ENCODE data around the gene CIPC. TPM values are rescaled to one million over a fixed set of nuclear protein-coding genes. Genes with fewer than 3 reads are reported as not detected.

Gene CIPC
- polyA plus RNA-seq, 1 experiment: 15.5 TPM

- ChIA-PET POLR2A (no interaction called here), CTCF (interaction anchor here (1.2 kb wide), 1 partner anchor 12 kb away, joined by 3 read pairs; no protein-coding TSS in a partner anchor)
Measured at GRCh38 chr14:77104393-77104792, 6.3 kb downstream of the CIPC start.

GRCh38 chr14:77105145-77105939 is 7.3 kb downstream of the CIPC start:
- Histone ChIP-seq H3K36me3 (ENCODE audit: control insufficient read depth, insufficient read depth, low read length) (peaks cover 2% of the 10 kb centered on the region), H3K27me3 (ENCODE audit: control insufficient read depth, insufficient read depth, low read length) (no peaks in the 10 kb centered on the region), H3K4me3 (ENCODE audit: low read depth, low read length) (no peak overlapping the region)
- no peak for DNase-seq (ENCODE audit: low read depth)
- TF ChIP-seq CTCF (IDR thresholded peaks at IDR 0.05; ENCODE audit: insufficient read depth, low read depth, low read length): no peak
- ChIA-PET POLR2A (no interaction called here), CTCF (interaction anchor here (1.2 kb wide), 1 partner anchor 11 kb away, joined by 3 read pairs; no protein-coding TSS in a partner anchor)

More at GRCh38 chr14:77104393-77104792, 6.3 kb downstream of the CIPC start:
- no peaks in the 10 kb centered on the region for H3K36me3 ChIP-seq (ENCODE audit: control insufficient read depth, insufficient read depth, low read length)
- H3K4me3 ChIP-seq (ENCODE audit: low read depth, low read length): no peak overlapping the region
- no peak for DNase-seq (ENCODE audit: low read depth)
- TF ChIP-seq CTCF (IDR thresholded peaks at IDR 0.05; ENCODE audit: insufficient read depth, low read depth, low read length): no peak
- no peaks in the 10 kb centered on the region for H3K27me3 ChIP-seq (ENCODE audit: control insufficient read depth, insufficient read depth, low read length)

GRCh38 chr14:77106666-77107065 is 8.6 kb downstream of the CIPC start:
- Histone ChIP-seq H3K4me3 (ENCODE audit: low read depth, low read length) (no peak overlapping the region), H3K27me3 (ENCODE audit: control insufficient read depth, insufficient read depth, low read length) (no peaks in the 10 kb centered on the region), H3K36me3 (ENCODE audit: control insufficient read depth, insufficient read depth, low read length) (peaks cover 2% of the 10 kb centered on the region)
- POLR2A ChIA-PET: no interaction called here
- TF ChIP-seq CTCF (IDR thresholded peaks at IDR 0.05; ENCODE audit: insufficient read depth, low read depth, low read length): no peak
- DNase-seq (ENCODE audit: low read depth): no peak
- CTCF ChIA-PET: no interaction called here

- Histone ChIP-seq H3K4me3 (ENCODE audit: low read depth, low read length) (no peak overlapping the region), H3K27me3 (ENCODE audit: control insufficient read depth, insufficient read depth, low read length) (no peaks in the 10 kb centered on the region), H3K36me3 (ENCODE audit: control insufficient read depth, insufficient read depth, low read length) (peaks cover 4% of the 10 kb centered on the region)
- DNase-seq (ENCODE audit: low read depth): no peak
- CTCF ChIA-PET: no interaction called here
- no peak for TF ChIP-seq CTCF (IDR thresholded peaks at IDR 0.05; ENCODE audit: insufficient read depth, low read depth, low read length)
- POLR2A ChIA-PET: no interaction called here
Measured at GRCh38 chr14:77107228-77107627, 9.2 kb downstream of the CIPC start.

GRCh38 chr14:77108753-77109152 is 10.7 kb downstream of the CIPC start:
- Histone ChIP-seq H3K27me3 (ENCODE audit: control insufficient read depth, insufficient read depth, low read length) (no peaks in the 10 kb centered on the region), H3K36me3 (ENCODE audit: control insufficient read depth, insufficient read depth, low read length) (peaks cover 7% of the 10 kb centered on the region), H3K4me3 (ENCODE audit: low read depth, low read length) (no peak overlapping the region)
- ChIA-PET POLR2A (no interaction called here), CTCF (interaction anchor here (1.2 to 7.7 kb wide), 3 partner anchors 10 to 207 kb away, joined by 3 to 62 read pairs (median 4); no protein-coding TSS in a partner anchor)
- no peak for TF ChIP-seq CTCF (IDR thresholded peaks at IDR 0.05; ENCODE audit: insufficient read depth, low read depth, low read length)
- DNase-seq (ENCODE audit: low read depth): no peak

Measured in BJ (cell line).